Colon (tissue), 2 donors: ENCODE data around the gene SPTLC2.

Experiments used
- FAIRE-seq: peaks from 2 replicates; lab custom pipeline; 2012; peaks lifted over from hg19 to GRCh38; lab: Jason Lieb, UNC
- donor health status: control.
- donor health status: control.

SPTLC2 gene

DNA sequence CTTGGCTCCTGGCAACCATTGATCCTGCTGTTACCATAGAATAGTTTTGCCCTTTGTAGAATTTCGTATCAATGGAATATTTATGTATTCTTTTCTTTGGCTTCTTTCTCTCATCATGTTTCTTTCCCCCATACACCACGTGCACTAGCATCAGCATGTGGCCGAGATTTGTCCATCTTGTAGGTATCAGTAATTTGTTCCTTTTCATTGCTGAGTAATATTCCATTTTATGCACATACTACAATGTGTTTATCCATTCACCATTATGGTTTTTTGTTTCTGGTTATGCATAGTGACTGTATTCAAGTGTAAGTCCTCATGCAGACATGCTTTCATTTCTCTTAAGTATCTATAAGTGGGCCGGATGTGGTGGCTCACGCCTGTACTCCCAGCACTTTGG is 113.3 kb downstream of the SPTLC2 start:
- no peak for FAIRE-seq

DNA sequence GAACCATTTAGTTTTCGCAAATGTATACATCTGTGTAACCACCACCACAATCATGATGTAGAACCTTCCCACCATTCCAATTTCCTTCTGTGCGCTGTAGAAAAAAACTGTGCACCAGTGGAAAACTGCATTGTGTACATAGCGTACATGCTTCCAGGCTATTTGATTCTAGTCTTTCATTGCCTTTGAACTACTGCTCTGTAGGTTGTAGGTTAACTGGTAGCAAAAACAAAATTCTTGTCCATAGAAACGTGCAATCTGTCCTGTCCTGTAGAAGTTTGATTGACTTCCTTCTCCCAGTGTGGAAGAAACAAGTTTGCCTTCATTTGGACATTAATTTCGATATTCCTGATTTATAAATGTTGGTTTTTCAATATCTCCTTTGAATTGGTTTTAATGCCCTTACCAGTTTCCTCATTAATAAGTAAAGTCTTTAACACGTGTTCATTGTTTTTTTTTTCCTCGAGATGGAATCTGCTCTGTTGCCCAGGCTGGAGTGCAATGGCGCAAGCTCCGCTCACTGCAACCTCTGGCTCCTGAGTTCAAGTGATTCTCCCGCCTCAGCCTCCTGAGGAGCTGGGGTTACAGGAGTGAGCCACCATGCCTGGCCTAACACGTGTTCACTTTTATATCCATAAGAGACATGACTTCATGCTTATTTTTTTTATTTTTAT is 114.2 kb downstream of the SPTLC2 start:
- FAIRE-seq: no peak

DNA sequence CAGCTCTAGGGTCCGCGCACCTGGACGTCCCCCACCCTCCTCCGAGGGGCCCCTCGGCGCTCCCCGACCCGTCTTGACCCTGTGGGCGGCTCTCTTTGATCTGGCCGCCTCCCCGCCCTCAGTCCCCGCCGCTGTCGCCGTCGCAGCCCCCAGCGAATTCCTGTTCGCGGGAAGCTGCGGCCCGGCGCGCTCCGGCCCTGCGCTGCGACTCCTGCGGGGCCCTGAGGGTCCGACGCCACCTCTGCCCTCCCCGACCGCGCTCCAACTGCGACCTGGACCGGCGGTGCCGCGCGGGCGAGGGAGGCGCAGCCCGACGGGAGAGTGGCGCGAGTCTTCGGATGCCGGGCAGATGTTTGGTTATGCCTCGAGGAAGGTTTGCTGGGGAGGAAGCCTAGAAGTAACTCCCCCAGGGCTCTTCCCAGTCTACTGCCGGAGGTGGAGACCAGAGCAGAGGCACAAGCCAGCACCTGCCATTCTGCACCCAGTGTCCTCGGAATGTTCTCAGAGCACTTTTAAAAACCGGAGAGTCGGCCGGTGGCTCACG is 117.4 kb downstream of the SPTLC2 start:
- FAIRE-seq: no peak

DNA sequence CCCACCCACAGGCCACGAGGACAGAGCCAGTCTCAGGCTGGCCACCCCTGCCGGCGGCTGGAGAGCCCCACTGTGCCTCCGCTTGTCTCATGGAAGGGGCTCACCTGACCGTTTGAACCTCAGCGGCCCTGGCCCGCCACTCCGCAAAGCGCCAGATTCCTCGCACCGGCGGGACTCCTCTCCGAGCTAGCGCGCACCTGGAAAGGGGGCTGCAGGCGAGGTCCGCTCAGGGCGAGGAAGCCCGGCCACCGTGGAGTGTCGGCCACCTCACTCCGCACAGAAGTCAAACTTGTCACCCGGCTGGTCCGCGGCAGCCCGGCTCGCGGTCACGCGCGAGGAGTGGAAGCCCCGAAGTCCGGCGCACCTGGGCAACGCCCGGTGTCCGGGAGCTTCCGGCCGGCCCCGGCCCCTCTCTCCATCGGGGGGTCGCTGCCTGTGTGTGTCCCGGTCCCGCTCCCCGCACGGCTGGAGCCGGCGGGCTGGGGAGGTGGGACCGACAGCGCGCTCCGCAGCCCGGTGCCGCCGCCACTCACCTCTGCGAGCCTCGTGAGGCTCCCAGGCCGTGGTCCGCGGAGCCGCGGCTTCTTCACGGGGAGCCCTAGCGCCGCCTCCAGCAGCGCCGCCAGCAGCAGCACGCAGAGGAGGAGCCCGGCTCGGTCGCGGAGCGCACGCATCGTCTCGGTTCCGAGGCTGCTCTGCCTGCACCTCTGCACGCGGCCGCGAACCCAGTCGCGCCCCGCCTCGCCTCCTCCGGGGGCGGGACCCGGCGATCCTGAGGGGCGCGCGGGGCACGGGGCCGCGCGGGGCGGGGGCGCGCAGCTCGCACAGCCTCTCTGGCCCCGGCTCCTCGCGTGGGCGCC is 118.1 kb downstream of the SPTLC2 start, which contains the start of gene ISM2:
Gene ISM2, minus strand, starts transcription at position 697 of the 860 bp plus-strand sequence. Its CDS starts 23 bp downstream, at position 674.
- FAIRE-seq: no peak

DNA sequence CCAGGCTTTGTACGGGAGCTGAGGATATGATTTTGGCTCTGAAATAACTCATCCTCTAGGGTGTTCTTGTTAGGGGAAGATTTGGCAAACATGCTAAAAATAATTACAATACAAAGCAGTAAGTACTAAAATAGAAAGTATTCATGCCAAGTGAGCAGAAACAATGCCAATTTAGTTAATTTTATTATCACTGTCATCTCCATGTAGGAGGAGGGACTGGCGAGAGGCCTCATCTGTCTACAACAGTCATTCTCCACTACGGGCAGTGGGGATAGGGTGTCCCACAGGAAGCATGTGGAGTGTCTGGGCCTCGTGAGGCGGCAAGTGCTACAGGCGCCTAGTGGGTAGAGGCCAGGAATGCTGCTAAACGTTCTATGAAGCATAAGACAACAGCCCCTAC is 121.1 kb downstream of the SPTLC2 start:
- no peak for FAIRE-seq

DNA sequence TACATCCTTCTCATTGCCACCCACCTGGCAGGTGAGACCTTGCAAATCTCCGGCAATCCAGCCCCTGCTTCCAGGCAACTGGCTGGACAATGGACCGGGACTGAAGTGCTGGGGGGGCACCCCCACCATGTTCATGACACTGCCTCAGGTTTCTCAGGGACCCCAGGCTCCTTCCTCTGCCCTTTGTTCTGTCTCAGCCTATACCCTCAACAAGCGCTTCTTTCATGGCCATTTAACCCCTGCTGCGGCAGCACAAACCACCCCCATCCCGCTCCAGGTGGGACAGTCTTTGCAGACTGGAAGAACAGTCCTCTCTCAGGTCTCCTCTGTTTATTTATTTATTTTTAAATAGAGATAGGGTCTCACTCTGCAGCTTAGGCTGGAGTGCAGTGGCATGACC is 125.4 kb downstream of the SPTLC2 start:
- FAIRE-seq: no peak

DNA sequence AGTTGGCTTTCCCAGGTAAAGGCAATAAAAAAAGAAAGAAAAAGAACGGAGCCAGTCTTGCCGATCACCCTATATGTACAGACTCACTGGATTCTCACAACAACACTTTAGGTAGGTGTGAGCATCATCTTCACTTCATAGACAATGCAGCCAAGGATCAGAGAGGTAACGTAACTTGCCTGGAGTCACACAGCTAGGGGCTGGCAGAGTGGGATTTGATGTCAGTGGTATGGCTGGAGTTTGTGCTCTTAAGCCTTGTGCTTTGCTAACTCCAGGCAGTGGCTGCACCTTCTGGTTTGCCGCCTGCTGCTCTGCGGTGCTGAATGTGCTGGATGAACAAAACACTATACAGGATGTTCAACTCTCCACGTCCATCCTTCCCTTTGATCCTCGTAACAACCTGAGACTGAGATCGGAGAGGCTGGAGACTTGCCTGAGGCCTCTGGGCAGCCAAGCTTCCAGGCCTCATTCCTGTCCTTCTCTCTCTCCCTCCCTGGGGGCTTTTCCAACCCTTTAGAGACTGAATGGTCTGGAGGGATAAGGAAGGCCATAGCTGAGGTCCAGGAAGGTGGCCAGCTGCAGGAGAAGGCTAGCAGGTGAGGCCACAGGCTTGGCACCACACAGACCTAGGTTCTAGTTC is 126.0 kb downstream of the SPTLC2 start:
- no peak for FAIRE-seq

DNA sequence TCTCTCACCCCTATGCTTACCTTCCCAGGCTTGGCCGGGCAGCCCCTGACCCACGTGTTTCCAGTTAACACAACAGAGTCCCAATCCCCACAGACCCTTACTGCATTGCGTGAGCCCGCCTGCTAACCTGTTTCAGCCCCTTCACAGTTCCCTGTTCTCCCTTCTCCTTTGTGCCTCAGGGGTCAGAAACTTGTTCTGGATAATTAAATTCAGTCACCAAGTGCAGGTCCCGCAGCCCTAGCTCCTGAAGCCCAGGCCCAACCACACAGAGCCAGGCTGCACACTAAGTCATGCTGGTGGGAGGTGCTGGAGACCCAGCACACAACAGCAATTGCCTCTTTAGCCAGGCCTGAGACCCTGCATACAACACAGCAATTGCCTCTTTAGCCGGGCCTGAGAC is 127.4 kb downstream of the SPTLC2 start:
- FAIRE-seq: no peak

DNA sequence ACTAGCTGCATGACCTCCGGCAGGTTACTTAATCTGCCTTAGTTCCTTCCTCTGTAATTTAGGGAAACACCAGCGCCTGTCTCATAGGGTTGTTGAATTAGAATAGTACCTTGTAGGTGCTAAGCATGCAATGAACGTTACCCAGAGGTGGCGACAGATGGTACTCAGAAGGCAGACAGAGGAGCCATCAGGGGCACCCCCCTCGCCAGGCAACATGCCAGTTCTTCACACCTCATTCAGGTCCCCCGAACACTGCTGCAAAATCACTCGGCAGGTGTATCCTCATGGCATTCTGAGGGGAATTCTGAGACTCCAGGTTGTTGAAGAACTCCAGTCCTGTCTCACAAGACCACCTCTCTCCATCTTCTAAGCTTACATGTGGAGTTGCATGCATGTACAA is 127.9 kb downstream of the SPTLC2 start:
- FAIRE-seq: no peak

DNA sequence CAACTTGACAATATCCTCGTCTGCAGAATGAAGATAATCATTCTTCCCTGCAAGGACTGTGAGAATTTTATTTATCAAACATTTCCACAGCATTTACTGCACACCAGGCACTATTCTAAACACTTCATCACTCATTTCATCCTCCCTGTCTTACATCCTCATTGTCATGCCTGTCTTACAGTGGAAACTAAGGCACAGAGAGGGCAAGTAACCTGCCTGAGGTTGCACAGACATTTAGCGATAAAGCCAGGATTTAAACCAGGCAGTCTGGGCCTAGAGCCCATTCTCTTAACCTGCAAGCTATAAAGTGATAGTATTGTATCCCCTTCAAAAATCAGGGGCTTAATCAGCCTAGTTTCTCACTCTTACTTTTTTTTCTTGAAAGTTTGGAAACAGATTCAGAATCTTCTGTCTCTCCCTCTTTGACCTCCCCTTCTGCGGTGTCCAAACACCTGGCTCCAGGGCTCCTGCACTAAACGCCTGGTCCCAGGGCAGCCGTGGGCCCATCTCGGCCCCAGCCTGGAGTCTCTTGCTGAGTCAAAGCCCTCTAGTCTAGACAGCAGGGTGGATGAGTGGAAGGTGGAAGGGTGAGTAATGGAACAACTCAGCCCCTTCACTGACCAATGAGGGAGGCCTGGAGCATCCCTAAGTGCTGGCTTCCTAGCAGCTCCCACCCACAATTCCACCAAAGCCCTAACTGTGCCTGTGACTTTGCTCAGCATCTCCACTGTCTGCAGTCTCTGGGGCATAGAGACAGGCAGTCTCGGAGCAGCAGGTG is 130.3 kb downstream of the SPTLC2 start:
- FAIRE-seq: no peak

DNA sequence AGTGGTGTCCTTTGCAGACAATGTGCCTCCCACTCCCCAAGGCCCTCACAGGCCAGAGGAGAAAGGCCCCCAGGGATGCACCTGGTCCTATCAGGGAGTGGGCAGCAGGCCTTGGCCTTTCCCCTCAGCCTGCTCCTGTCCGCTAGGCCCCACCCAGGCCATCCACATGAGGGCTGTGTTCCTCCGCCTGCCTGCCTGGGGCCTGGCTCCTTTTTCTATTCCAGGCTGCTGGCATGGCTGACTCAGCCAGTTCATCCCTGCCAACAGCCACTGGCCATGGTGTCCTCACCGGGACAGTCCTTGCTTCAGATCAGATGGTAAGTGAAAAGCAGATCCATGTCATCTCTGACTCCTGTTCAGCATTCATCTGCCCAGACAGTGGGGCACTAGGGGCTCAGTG is 131.2 kb downstream of the SPTLC2 start:
- no peak for FAIRE-seq

DNA sequence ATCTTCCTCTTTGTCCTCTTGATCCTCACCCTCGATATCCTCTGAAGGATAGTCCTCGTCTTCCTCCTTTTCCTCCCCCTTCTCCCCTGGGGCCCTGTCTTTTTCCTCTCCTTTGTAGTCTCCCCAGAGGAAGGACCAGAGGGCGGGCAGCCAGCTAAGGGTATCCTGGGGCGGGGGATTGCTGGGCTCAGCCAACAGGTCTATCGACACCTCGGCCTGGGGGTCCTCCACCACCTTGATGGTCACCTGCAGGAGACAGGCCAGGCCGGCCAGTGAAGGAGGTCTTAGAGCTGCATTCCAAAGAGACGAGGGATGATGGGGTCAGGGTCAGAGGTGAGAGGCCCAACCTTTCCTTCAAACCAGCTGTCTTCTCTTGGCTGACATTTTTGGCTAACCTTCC is 134.0 kb downstream of the SPTLC2 start:
- no peak for FAIRE-seq

DNA sequence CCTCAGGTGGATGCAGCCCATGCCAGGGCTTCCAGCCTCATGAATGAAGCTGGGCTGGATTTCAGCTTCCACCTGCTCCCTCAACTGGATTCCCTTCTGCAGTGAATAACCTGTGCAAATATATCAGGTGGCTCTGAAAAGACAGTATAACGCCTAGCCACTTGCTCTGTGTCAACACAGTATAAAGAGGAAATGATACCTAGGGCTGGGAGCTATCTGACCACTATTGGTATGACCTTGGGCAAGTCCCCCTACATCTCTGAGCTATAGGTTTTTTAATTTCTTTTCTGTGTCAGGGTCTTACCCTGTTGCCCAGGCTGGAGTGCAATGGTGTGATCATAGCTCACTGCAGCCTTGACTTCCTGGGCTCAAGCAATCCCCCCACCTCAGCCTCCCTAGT is 137.6 kb downstream of the SPTLC2 start:
- no peak for FAIRE-seq

DNA sequence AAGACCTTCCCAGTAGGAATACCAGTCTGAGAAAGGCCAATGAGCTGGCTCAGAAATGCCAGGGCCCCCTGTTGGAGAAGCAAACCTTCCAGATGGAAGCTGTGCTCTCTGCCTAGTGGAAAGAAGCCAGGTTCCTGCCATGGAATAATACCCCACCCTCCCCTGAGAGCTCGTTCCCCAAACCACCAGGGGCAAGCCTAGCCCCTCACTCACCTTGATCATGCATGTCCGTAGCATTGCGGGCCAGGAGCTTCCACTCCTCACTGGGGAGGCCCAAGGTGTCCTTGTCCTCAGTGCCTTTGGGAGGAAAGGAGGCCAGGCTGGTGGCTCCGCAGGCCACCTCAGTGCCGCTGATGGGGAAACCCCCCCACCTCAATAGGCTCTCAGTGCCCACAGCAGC is 138.4 kb downstream of the SPTLC2 start:
- no peak for FAIRE-seq

DNA sequence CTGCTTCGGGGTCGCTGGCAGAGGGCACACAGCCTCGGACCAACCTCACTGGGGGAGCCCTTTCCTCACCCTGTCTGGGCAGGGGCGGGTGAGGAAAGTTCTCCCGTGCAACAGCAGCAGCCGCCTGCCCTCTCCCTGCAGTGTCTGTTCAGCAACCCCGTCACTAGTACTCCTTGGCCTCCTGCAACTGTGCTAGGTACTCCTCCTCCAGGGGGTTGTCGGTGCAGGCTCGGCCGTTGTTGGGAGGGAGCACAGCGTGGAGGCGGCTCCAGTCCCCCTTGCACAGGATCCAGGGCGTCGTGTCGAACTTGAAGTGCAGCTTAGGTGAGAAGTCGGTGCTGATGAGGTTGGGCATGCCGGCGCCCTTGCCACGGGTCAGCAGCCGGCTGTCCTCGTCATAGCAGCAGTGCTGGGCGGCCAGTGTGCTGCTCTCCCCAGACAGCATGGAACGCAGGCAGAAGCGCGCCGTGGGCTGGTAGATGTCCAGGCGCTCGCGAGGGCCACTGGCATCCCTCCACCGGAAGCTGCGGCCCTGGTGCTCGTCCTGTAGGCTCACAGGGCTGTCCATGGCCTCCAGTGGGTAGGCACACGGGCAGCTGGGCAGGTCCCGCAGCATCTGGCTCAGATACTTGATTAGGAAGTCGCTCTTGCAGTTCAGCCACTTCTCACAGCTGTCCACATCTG is 140.9 kb downstream of the SPTLC2 start:
- no peak for FAIRE-seq

DNA sequence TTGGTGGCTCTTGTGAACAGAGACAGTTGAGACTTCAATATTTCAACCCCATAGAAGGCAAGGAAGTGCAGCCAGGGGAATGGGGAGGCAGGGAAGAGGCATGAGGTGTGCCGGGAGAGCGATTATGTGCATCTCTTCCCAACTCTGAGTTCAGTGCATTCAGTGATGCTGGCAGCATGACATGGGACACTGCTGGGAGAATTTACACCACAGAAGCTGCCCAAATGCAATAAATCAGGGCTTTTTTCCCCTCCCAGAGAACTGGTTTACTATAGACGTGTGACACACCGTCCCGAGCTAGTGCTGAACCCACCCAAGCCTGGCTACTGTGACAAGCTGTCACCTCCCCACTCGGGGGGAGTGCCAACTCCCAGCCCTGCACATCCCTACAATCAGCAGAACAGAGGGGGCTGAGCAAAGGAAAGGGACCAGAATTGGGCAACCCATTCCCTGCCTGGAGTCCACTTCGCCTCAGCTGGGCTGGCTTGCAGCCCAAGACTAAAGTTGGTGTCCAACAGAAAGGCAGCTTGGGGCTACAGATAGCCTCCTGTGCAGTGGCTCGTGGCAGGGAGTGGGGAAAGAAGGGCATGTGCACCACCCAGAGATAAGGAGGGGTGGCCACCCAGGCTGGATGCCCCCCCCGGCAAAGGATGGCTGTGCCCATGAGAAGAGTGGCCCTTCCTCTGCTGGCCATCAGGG is 141.8 kb downstream of the SPTLC2 start:
- no peak for FAIRE-seq

DNA sequence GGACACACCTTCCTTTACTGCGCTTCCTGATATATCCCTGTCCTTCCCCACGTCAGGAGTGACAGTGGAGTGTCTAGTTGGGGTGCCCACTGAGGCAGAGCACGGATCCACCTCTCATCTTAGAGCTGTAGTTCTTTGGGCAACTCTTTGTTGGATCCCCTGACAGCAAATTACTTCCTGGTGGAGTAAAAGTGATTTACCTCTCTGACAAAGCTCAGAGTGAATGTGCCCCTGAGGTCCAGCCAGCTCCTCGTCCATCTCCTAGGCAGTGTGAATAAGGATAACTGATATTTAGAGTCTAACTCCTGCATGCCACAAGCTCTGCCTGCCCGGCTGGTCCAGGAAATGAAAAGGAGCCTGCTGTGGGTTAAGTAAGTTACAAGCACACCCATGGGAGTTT is 142.5 kb downstream of the SPTLC2 start:
- FAIRE-seq: no peak

DNA sequence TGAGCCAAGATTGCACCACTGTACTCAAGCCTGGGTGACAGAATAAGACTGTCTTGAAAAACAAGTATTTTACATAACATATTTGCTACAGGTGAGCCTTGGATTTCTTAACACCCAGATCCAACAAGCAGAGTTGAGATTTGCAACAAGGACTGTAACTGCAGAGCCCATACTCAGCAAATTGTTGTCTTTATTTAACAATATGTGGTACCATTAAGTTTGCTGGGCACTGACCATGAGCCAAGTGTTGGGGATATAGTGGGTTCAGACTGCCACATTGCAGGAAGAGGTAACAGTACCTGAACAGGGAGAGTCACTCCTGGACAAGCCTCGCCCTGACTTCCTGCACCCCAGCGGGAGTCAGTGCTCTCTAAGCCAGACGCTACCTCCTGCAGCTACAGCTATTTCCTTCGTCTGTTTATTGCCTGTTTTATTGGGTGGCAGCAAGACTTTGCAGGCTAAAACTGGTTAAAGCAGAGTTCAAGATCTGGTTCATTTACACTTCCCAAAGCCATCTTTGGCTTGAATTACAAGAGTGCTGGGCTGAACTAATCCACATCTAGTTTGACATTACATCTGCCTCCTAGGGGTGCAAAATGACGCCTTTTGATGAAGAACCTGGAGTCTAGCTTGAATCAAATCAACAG is 146.1 kb downstream of the SPTLC2 start:
- no peak for FAIRE-seq

DNA sequence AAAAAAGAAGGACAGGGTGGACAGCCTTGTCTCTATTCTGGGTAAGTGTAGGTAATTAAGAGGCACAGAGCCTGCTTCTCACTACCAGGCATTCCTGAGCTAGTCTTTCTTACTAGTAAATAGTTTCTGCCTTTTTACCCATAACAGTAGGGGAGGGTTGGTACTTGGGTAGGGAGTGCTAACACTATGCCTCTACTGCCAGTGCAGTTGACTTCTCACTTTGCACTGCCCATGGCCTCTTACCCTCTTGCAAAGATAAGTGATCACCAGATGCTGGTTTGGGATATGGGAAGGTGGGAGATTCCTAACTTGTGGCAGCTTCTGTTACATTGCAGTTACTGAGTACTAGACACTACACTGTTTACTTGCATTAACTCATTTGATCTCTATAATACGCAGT is 146.9 kb downstream of the SPTLC2 start:
- FAIRE-seq: no peak

DNA sequence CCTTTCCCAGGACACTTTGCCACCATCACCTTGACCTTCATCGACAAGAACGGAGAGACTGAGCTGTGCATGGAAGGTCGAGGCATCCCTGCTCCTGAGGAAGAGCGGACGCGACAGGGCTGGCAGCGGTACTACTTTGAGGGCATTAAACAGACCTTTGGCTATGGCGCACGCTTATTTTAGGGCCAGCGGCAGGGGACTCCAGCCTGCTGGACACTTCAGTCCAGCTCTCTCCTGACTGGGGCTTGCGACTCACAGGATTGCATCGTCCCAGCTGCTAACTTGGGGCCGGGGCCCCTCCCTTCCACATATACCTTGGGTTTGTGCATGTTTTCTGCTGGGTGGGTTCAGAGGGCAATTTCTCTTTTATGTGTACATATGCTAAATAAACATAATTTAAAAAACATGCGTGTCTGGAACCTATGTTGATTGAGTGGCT is 147.4 kb downstream of the SPTLC2 start:
- no peak for FAIRE-seq
